Right atrium auricular region (tissue), 2 donors: ENCODE results near the gene PDE5A. TPM values are rescaled to one million over a fixed set of nuclear protein-coding genes. Genes with fewer than 3 reads are reported as not detected.
"Not testable (repeated sequence)": the region's sequence is repeated elsewhere in the genome, so short reads cannot be mapped to it uniquely, and the experiment has no call there.

Experiments used
- DNase-seq: peaks from one replicate; pipeline ENCODE4 v3.0.0-alpha.2; 2019; ENCODE audit warnings: low spot score
- H3K27ac ChIP-seq, 2 donors: fragments of 200-600 bp; sonication (generic); 1 replicate in 1 of 2; 2 replicates in 1 of 2; pipeline ENCODE4 v1.5.1; 2016 to 2019
- H3K27me3 ChIP-seq, 2 donors: fragments of 200-600 bp; sonication (generic); one replicate each; pipeline versions ENCODE4 v1.5.1 to v1.6.0; 2017 to 2019
- H3K36me3 ChIP-seq: fragments of 200-600 bp; sonication (generic); one replicate; pipeline ENCODE4 v1.5.1; 2016
- H3K4me1 ChIP-seq, 2 donors: fragments of 200-600 bp; sonication (generic); one replicate each; pipeline versions ENCODE4 v1.5.1 to v1.6.0; 2017 to 2019
- H3K4me3 ChIP-seq, 2 donors: fragments of 200-600 bp; sonication (generic); 1 replicate in 1 of 2; 2 replicates in 1 of 2; pipeline ENCODE4 v1.5.1; 2017 to 2019; ENCODE audit warnings: mild to moderate bottlenecking in 1 of 2, moderate library complexity in 1 of 2
- H3K9me3 ChIP-seq, 2 donors: fragments of 200-600 bp; sonication (generic); one replicate each; pipeline ENCODE4 v1.5.1; 2019
- CTCF ChIP-seq, 2 donors: fragments of 200-600 bp; sonication (generic); IDR thresholded peaks; one replicate each; pipeline ENCODE4 v1.5.1; 2019; ENCODE audit warnings: antibody characterized with exemption in 2 of 2
- total RNA-seq, 2 donors: library from RNA; depleted of rRNA; stranded (reverse); fragments of >200 nt; gene quantifications; one replicate each; pipeline ENCODE4 v1.1.0, GENCODE V29; 2016

The PDE5A gene
- total RNA-seq, 2 donors from 2014 or later = 5.8 to 14.7 TPM

GRCh38 chr4:119454491-119455270, 173.9 kb downstream of the PDE5A start:
- H3K4me1 ChIP-seq, H3K27me3 ChIP-seq, H3K9me3 ChIP-seq, H3K36me3 ChIP-seq: not testable (repeated sequence)
- peak in 1 of 2 donors; percentile 48 for TF ChIP-seq CTCF (IDR thresholded peaks at IDR 0.05)
- H3K27ac ChIP-seq = peak overlapping the region; percentile 85 to 94
- peak; percentile 98 for DNase-seq
- H3K4me3 ChIP-seq = peak overlapping the region; percentile 70 to 83

- not testable (repeated sequence) for DNase-seq, H3K4me1 ChIP-seq, H3K36me3 ChIP-seq, H3K27me3 ChIP-seq, H3K9me3 ChIP-seq
- peak overlapping the region; percentile 70 to 83 for H3K4me3 ChIP-seq
- H3K27ac ChIP-seq = peak overlapping the region; percentile 85 to 94
These were observed 174.5 kb downstream of the PDE5A start for GRCh38 chr4:119454151-119454490.

- not testable (repeated sequence) for H3K27ac ChIP-seq, H3K4me3 ChIP-seq, H3K4me1 ChIP-seq, DNase-seq, H3K9me3 ChIP-seq, H3K36me3 ChIP-seq, H3K27me3 ChIP-seq
These were observed 175.3 kb downstream of the PDE5A start for GRCh38 chr4:119453286-119453685.

GRCh38 chr4:119449851-119450250, 178.8 kb downstream of the PDE5A start:
- not testable (repeated sequence) for H3K27me3 ChIP-seq, H3K4me1 ChIP-seq, H3K36me3 ChIP-seq, H3K27ac ChIP-seq, DNase-seq, H3K9me3 ChIP-seq, H3K4me3 ChIP-seq
